Type B pancreatic cell (in vitro differentiated cells): ENCODE measurements around the gene TBC1D2. TPM values are rescaled to one million over a fixed set of nuclear protein-coding genes. Genes with fewer than 3 reads are reported as not detected.

ENCODE experiments used
- DNase-seq: peaks from one replicate; pipeline ENCODE4 v3.0.0; 2021; ENCODE audit warnings: mixed read lengths; ENCODE audit not compliant: unreplicated experiment; ENCODE audit errors: extremely low spot score
- H3K27ac Mint-ChIP-seq: 2 replicates; pipeline ENCODE4 v1.8.0; 2021; ENCODE audit warnings: mild to moderate bottlenecking, mixed read lengths
- H3K27me3 Mint-ChIP-seq: 2 replicates; pipeline ENCODE4 v1.8.0; 2021; ENCODE audit warnings: mixed read lengths
- H3K36me3 Mint-ChIP-seq: 2 replicates; pipeline ENCODE4 v1.8.0; 2021; ENCODE audit warnings: mixed read lengths
- H3K4me1 Mint-ChIP-seq: one replicate; pipeline ENCODE4 v1.8.0; 2021; ENCODE audit warnings: mixed read lengths; ENCODE audit not compliant: unreplicated experiment
- H3K4me3 Mint-ChIP-seq: 2 replicates; pipeline ENCODE4 v1.8.0; 2021; ENCODE audit warnings: mild to moderate bottlenecking, mixed read lengths
- H3K9me3 Mint-ChIP-seq: 2 replicates; pipeline ENCODE4 v1.8.0; 2021; ENCODE audit warnings: mixed read lengths
- CTCF ChIP-seq: fragments of 200-600 bp; sonication (generic); conservative IDR thresholded peaks from 2 replicates; pipeline ENCODE4 v1.5.0; 2021; ENCODE audit warnings: antibody characterized with exemption, mild to moderate bottlenecking
- total RNA-seq: library from RNA; stranded (reverse); gene quantifications from 2 replicates; pipeline ENCODE4 v1.2.1, GENCODE V29; 2021; ENCODE audit warnings: low replicate concordance

The TBC1D2 gene
- total RNA-seq, 1 donor from 2014 or later = 9.4 TPM

- no peak overlapping the region for H3K4me3 Mint-ChIP-seq
- H3K4me1 Mint-ChIP-seq = peaks cover 28% of the 10 kb centered on the region
- DNase-seq = no peak
- TF ChIP-seq CTCF = peak; percentile 73
- H3K9me3 Mint-ChIP-seq = no peaks in the 10 kb centered on the region
- no peak overlapping the region for H3K27ac Mint-ChIP-seq
- H3K36me3 Mint-ChIP-seq = no peaks in the 10 kb centered on the region
- no peaks in the 10 kb centered on the region for H3K27me3 Mint-ChIP-seq
Measured at GRCh38 chr9:98215821-98216220, 39.6 kb downstream of the TBC1D2 start.

GRCh38 chr9:98215271-98215670, 40.2 kb downstream of the TBC1D2 start:
- H3K4me1 Mint-ChIP-seq = peaks cover 28% of the 10 kb centered on the region
- DNase-seq = no peak
- H3K27me3 Mint-ChIP-seq = no peaks in the 10 kb centered on the region
- H3K9me3 Mint-ChIP-seq = no peaks in the 10 kb centered on the region
- H3K27ac Mint-ChIP-seq = peak overlapping the region; percentile 11
- H3K4me3 Mint-ChIP-seq = no peak overlapping the region
- no peak for TF ChIP-seq CTCF
- H3K36me3 Mint-ChIP-seq = no peaks in the 10 kb centered on the region

- H3K9me3 Mint-ChIP-seq = no peaks in the 10 kb centered on the region
- no peak overlapping the region for H3K4me3 Mint-ChIP-seq
- H3K27ac Mint-ChIP-seq = peak overlapping the region; percentile 11
- H3K36me3 Mint-ChIP-seq = no peaks in the 10 kb centered on the region
- DNase-seq = no peak
- no peak for TF ChIP-seq CTCF
- no peaks in the 10 kb centered on the region for H3K27me3 Mint-ChIP-seq
- H3K4me1 Mint-ChIP-seq = peaks cover 27% of the 10 kb centered on the region
Measured at GRCh38 chr9:98214811-98215210, 40.6 kb downstream of the TBC1D2 start.

GRCh38 chr9:98211260-98211659, 44.2 kb downstream of the TBC1D2 start:
- Mint-ChIP-seq H3K4me1 (peaks cover 14% of the 10 kb centered on the region), H3K27ac (no peak overlapping the region)

GRCh38 chr9:98210435-98210834, 45.0 kb downstream of the TBC1D2 start:
- H3K27ac Mint-ChIP-seq = no peak overlapping the region
- no peaks in the 10 kb centered on the region for H3K27me3 Mint-ChIP-seq
- H3K36me3 Mint-ChIP-seq = no peaks in the 10 kb centered on the region
- no peak for DNase-seq
- peaks cover 14% of the 10 kb centered on the region for H3K4me1 Mint-ChIP-seq
- H3K4me3 Mint-ChIP-seq = no peak overlapping the region
- H3K9me3 Mint-ChIP-seq = no peaks in the 10 kb centered on the region
- TF ChIP-seq CTCF = no peak

More at GRCh38 chr9:98211260-98211659, 44.2 kb downstream of the TBC1D2 start:
- H3K4me3 Mint-ChIP-seq = no peak overlapping the region
- no peaks in the 10 kb centered on the region for H3K9me3 Mint-ChIP-seq
- no peaks in the 10 kb centered on the region for H3K27me3 Mint-ChIP-seq
- DNase-seq = no peak
- H3K36me3 Mint-ChIP-seq = no peaks in the 10 kb centered on the region
- no peak for TF ChIP-seq CTCF

GRCh38 chr9:98209530-98209929, 45.9 kb downstream of the TBC1D2 start:
- Mint-ChIP-seq H3K9me3 (no peaks in the 10 kb centered on the region), H3K4me1 (peaks cover 7% of the 10 kb centered on the region), H3K36me3 (no peaks in the 10 kb centered on the region), H3K4me3 (no peak overlapping the region), H3K27me3 (no peaks in the 10 kb centered on the region), H3K27ac (no peak overlapping the region)
- no peak for TF ChIP-seq CTCF
- no peak for DNase-seq
